NOMO-1 treated with DMSO at 0.1 percent for 48 hours (cell line): Measurements from ENCODE around the gene MRAS.
"Not testable (repeated sequence)": the region's sequence is repeated elsewhere in the genome, so short reads cannot be mapped to it uniquely, and the experiment has no call there.

Experiments
- DNase-seq: peaks from one replicate; lab custom pipeline; 2025; ENCODE audit not compliant: unreplicated experiment; lab: John Stamatoyannopoulos, UW

The MRAS gene

DNA sequence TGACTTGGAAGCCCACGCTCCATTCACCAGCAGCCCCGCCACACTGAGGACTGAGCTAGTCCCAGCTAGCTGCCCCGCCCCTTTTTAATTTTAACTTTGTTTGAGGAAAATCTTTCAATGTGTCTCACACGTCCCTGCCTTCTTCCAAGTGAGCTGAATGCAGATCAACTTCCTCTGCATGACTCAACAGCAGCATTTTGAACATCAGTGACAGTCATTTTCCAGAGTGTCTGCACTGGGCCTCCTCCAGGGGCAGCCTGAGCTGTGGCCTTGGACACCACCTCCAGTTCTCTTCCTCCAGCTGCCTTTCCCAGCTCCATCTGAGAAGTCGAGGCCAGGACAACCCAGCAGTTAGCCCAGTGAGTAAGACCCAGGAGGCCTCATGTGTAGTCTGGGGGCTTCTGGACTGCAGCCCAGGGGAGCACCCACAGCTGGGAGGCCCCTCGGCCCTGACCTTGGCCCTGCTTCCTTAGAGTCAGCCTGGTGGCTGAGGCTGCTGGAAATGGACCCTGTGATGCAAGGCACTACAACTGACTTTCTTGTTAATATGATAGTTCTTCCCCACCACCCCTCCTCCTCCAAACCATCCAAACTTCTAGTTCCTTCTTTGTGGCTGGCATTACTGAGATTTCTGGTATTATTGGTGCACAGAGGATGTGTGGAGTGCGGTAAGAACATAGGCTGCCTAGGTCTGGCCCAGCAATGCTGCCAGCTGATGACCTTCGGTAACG is 64.6 kb downstream of the MRAS start:
- DNase-seq = peak; percentile 95

DNA sequence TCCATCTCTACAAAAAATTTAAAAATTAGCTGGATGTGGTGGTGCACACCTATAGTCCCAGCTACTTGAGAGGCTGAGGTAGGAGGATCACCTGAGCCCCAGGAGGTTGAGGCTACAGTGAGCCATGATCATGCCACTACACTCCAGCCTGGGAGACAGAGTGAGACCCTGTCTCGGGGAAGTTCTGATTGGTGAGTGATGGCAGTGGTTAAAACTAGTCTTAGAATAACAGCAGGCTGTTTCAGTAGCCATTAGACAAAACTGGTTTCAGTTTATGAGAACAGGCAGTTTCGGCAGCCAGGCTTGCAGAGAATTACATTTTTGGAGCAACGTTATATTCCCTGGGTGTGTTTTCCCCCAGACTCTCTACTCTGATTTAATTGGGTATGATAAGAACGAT is 67.9 kb downstream of the MRAS start:
- DNase-seq = not testable (repeated sequence)

DNA sequence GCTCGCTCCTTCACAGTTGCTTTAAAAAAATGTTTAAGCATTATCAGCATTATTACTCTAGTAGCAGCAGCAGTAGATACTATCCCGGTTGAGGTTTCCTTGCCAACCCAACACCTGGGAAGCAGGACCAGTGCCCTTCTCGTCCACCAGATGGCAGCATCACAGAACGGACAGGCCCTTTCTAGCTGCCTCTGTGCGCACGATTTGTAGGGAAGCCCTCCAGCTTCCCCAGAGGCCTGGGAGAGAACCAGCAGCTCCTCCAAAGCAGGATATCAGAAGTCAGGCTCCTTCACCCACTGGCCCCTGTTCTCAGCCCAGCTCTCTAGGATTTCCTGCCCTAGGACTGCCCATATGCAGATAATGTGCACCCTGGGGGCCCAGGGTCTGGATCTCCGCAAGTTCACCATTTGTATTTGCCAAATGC is 69.2 kb downstream of the MRAS start:
- peak; percentile 78 for DNase-seq

DNA sequence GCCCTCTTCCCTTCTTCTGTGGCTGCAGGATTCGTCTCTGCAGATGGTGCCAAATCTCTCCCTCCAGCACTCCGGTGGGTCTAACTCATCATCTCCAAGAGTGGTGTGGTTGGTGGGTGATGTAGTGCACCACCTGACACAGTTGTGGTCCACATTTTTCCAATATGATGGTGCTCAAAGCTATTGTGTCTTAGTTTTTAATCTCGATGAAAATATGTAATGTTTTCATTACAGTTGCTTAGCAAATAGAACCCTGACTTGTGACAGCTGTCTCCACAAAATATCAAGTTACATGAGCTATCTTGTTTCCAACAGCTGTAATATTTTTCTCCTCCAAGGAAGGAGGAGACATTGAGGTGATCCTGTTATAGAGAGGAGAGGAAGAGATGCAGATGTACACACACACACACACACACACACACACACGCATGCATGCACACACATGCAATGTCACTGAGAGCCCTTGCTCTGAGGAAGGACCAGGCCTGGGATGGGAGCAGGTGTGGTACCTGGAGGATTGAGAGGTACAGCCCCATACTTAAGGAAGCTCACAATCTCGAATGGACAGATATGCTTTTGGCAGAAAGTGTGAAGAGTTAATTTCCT is 70.3 kb downstream of the MRAS start:
- no peak for DNase-seq

DNA sequence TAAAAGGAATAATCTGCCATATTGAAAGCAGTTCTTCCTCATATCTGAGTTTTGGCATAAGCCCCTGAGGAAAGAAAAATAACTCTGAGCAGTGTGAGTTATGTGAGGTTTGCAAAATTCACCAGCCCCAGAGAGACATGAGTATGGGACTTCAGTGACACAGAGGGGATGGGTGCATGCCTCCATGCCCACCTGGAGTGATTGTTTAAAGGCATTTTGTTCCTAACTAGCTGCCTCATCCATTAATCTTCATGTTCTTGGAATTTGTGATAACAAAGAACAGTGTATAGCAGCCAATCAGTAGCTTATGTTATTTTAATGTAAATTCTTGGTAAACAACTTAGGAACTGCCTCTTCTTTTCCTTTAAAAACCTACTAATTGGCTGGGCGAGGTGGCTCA is 74.9 kb downstream of the MRAS start:
- no peak for DNase-seq

DNA sequence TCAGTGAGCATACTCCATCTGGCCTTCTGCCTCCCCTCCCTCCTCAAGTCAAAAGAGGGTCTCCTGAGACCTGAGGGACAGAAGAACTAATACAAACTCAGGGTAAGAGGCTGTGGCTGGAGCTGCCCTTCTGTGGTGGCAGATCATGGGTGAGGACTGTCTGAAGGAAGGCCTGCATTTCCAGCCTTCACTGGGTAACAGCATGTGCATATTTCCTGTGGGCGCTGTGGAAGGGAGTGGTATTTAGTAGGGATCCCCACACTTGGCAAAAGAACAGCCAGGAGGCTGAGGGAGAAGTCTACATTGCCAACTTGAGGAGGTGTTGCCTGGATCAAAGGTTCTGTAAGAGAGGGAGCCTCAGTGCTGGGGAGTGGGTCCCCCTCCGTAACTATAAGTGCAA is 75.9 kb downstream of the MRAS start:
- DNase-seq = no peak

DNA sequence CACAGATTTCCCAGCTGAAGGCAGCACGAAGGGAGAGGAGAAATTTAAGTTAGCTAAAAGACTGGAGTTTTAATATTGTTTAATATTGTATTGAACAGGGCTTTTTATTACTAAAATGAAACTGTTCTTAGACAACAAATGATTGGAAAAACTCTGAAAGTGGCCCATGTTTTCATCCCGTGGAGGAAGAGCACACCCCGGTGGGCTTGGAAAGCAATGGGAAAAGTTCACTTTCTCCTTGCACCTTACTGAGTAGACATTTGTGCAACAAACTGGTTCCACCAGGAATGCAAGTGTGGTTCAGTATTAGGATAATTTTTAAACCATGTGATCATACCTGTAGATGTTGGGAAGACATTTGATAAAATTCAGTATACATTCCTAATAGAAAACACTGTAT is 77.8 kb downstream of the MRAS start:
- DNase-seq = peak; percentile 24

DNA sequence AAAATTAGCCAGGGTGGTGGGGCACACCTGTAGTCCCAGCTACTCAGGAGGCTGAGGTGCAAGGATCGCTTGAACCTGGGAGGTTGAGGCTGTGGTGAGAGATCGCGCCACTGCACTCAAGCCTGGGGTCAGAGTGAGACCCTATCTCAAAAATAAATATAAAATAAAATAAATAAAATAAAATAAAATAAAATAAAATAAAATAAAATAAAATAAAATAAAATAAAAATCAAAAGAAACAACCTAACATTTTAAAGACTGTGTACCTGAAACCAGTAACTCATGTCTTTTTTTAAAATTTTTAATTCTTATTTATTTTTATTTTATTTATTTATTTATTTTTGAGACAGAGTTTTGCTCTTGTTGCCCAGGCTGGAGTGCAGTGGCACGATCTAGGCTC is 78.4 kb downstream of the MRAS start:
- not testable (repeated sequence) for DNase-seq

DNA sequence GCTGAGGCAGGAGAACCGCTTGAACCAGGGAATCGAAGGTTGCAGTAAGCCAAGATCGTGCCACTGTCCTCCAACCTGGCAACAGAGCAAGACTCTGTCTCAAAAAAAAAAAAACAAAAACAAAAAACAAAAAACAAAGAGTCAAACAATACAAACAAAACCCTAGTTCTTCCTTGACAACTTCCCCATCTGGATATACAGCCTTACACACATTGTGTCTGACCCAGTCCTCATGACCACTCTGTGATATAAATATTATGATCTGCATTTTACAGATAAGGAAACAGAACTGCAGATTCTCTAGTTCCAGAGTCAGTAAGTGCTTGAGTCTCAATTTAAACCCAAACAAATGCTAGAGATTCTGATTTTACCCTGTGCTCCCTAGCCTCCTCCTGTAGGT is 81.3 kb downstream of the MRAS start:
- no peak for DNase-seq

DNA sequence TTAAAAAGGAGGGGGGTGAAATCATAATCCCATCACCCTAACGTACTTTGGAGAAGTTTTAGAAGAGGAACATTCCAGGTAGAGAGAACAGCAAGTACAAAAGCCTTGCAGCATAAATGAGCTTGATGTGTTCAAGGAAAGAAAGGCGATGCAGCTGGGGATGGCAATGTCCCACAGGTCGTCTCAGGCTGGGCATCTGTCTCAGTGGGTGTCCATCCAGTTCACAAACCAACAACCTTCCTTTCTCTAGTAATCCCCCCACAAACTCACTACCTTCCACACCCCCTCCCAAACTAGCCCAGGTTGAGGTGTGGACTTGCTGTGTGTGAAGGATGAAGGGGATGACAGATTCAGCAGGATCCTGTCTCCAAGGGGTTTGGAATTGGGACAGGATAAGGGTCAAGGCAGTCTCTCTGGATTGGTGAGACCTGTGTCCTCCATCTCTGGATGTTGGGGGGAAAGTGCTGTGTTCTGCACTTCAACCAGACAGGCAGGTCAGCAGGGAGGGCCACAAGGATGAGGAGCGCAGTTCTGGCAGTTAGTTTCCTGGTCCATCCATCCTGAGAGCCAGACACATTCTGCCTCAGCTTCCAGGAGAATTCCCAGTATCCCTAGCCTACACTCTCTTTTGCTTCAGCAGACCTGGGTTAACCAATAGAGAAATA is 84.3 kb downstream of the MRAS start:
- DNase-seq = no peak

DNA sequence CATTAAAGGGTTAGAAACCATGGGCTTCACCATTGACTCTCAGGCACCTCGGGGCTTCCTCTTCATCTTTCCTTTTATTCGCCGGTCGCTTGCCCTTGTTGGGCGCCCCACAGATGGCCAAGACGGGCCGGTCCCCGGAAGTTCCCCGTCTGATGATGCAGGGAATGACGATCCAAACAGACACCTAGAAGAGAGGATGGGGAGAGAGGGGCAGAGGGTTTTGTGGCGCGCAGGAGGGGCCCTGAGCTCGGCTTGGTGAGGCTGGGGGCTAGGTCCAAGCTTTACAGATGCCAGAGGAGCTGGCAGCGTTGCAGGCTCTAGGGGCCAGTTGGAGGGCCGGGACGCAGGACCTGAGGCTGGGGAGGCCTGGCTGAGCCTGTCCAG is 85.5 kb downstream of the MRAS start:
- DNase-seq = no peak

DNA sequence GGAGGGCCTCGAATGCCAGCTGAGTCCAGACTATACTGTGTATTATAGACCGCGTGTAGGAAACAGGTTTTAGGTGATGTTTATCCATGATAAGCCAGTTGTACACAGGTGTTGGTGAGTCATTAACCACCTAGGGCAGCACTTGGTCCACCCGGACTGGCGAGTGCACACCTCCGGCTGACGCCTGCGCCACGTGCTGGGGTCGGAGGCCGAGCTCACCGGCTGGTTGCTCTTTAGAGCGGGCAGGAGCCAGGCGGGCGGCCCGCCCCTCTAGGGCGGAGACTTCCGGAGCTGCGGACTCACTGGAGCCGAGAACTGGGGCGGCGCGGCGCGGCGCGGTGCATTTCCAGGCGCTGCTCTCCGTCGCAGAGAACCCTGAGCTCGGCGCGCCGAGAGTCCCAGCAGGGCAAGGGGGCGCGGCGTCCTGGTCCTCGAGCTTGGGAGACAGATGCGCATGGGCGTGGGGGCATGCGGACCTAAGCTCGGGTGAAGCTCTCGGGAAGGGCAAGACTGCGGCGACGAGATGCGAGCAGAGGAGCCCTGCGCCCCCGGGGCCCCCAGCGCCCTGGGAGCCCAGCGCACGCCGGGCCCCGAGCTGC is 86.0 kb downstream of the MRAS start, which contains the start of gene ESYT3:
Gene ESYT3, plus strand, starts transcription at position 341 of the 599 bp plus-strand sequence. Its CDS starts 183 bp downstream, at position 524.
- DNase-seq = peak; percentile 76

DNA sequence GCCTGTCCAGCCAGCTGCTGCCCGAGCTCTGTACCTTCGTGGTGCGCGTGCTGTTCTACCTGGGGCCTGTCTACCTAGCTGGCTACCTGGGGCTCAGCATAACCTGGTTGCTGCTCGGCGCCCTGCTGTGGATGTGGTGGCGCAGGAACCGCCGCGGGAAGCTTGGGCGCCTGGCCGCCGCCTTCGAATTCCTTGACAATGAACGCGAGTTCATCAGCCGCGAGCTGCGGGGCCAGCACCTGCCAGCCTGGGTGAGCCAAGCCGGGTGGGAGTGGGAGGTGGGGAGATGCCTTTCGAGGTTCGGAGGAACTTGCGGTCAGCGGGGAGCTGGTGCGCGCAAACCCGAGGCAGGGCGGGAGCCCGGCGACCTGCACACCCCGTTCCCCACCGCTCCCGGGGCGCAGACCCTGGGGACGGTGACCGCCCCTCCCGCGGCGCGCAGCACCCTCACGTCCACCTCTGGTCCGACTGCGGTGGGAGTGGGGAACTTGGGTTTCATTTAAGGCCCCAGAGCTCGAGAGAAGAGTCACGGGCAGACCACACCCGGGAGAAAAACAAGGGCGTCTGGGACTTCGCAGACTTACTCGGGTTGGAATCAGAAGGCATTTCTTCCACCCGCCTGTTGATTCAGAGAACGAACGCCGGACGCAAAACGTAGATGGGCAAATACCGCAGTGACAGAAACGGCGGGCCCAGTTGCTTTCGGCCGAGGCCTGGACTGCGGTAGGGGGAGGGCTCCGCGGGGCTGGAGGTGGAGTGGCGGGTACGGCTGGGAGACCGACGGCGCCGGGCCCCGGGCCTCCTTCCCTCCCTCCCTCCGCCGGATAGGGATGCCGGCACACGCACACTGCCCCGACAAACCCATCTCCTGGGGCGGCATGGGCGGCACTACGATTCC is 86.7 kb downstream of the MRAS start:
- no peak for DNase-seq

DNA sequence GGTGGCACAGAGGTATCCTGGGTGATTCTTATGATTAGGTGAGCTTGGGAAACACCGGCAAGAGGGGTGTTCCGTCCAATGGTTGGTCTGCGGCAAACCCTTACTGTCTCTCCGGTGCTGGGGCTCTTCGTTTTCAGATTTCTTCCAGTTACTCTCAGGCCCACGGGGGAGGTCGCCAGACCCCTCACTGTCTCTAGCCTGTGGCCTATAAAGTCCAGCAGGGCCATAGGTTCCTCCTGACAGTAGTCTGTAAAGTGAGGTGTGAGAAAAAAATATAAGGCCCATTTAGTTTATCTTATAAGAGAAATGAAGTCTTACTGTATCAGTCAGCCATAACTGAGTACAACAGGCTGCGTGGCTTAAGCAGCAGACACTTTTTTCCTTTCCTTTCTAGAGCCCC is 87.5 kb downstream of the MRAS start:
- DNase-seq = no peak

DNA sequence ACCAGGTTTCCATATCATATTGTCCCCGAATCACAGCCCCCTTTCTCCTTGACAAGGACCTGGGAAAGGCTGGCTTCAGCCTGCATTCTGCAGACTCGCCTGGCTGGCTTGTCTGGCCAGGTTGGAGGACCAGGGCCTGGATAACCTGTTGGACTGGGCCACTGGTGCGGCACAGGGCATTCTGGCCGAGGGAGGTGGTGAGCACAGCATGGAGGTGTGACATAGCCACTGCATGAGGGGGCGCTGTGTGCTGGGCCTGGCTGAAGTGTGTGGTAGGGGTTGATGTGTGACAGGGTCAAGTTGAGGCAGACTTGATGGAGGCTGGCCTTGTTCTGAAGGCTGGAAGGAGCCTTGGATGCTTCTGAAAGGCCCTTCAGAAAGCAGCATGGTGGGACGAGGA is 88.9 kb downstream of the MRAS start:
- DNase-seq = no peak

DNA sequence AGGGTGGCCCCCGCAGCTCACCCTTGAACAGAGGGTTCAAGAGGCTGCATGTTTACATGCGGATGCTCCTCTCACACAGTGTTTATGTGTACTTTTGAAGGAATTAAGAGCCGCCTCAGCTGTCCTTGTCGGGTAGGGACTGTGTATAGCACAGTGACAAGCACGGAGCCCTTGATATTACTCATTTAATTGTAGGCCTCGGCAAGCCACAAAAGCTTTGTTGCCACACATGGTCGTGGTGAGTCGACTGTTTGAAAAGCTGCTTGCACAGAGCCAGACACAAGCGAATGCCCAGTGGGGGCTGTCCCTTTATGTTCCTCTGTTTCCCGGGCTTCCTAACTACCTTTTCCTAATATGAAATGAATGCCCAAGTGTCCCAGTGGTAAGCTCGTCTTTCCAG is 90.5 kb downstream of the MRAS start:
- DNase-seq = no peak

DNA sequence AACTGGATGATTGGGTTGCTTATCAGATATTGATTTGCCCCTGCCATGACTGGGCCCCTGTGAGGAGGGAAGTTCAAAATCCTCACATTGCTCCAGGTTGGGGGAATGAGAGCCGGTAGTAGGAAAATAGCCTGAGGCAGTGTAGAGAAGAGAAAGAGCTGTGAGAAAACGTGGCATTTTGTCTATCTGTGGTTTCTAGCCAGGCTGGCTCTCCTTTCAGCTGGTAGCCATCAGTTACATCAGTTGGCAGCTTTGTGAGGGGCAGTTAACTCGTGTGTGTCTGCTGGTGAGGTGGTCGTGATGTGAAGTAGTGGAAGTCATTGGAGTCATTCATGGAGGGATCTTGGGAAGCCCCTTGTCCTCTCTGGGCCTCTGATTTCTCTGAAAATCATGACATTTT is 91.3 kb downstream of the MRAS start:
- no peak for DNase-seq

DNA sequence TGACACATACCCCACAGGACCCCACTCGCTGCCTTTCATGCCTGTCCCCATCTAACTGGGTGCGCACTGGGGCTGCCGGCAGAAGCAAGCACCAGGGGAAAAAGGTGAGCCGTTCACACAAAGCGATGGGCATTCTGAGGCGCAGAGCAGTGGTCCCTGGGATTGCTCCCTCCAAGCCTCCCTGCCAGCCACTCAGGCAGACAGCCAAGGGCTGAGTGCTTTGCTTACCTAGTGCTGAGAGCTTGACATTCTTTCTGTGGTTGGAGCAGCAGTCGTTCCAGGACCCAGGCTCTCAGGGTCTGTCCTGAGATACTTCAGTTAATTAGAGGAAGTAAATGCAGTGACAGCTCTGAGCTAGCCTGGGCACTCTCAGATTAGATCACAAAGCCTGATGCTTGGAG is 91.7 kb downstream of the MRAS start:
- no peak for DNase-seq

DNA sequence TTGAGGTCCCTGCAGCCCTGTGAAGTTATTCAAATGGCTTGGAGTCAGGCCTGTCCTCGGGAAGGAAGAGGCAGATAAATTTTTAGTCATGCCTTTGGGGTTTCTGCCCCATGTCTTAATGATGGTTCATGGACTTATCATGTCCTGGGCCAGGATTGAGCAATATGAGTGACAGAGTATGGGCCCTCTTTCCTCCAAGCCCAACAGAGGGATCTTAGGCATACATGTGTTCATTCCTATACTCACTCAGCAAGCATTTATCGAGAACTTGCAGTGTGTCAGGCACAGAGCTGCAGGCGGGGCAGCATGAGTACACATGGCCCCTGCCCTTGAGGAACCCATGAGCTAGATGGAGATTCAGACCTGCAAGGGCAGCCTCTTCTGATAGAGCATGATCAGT is 92.2 kb downstream of the MRAS start:
- DNase-seq = no peak

DNA sequence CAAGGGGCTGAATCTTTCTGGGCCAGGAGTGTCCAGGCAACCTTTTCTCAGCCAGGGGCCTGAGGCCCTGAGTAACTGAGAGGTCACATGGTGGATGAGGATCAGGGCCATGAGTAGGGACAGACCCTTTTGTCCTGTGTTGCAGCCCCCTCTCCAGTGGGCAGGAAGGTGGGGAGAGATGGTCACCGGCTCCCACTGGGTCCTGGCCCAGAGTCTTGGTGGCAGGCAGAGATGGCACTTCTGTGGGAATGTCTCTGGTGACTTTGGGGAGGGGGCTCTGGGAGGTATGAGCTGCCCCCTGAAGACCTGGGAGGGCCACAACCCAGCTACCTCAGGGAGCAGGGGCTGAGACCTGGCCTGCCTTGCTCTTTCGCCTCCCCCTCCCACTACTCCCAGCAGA is 92.9 kb downstream of the MRAS start:
- no peak for DNase-seq

DNA sequence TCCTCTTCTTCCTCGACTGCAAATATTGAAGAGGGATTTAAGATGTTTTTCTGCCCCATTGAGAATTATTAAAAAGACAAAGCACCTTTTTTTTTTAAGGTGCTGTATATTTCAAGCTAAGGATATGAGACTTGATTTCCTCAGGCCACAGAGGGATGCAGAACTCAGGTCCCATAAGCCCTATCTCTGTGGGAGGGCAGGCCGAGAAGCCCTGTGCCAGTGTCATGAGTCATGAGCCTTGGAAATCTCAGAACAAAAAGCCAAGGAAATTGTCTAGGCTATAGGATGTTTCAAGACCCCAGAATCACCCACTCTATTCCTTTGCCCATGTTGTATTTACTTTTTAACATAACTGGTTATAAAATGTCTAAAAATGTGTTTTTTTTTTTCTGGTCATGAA is 93.4 kb downstream of the MRAS start:
- DNase-seq = no peak
